HL-60 (cell line): ENCODE data around the gene OBSL1.

Experiments used
- DNase-seq, 2 experiments: peaks; one replicate each; pipeline ENCODE4 v3.0.0-alpha.2; 2010 to 2020; ENCODE audit warnings: low read depth in 1 of 2, low spot score in 1 of 2
- H3K27ac ChIP-seq: fragments of 250-450 bp; sonication (Bioruptor Pico); replicated peaks from 2 replicates; pipeline ENCODE4 v1.5.1; 2020; ENCODE audit warnings: mild to moderate bottlenecking, moderate library complexity
- H3K27me3 ChIP-seq: fragments of 250-450 bp; sonication (Bioruptor Pico); 2 replicates; pipeline ENCODE4 v1.5.1; 2021; ENCODE audit warnings: mild to moderate bottlenecking, moderate library complexity; ENCODE audit not compliant: insufficient read depth, poor library complexity, severe bottlenecking
- H3K4me3 ChIP-seq: replicated peaks from 2 replicates; pipeline ENCODE4 v1.5.1; 2011; ENCODE audit warnings: mild to moderate bottlenecking, control low read depth, low read length; ENCODE audit not compliant: insufficient read depth
- GABPA ChIP-seq: IDR thresholded peaks from 2 replicates; pipeline ENCODE4 v1.6.1; 2012; ENCODE audit warnings: low read depth
- POLR2AphosphoS5 ChIP-seq: IDR thresholded peaks from 2 replicates; pipeline ENCODE4 v1.6.1; 2012; ENCODE audit warnings: low read depth
- SPI1 ChIP-seq: IDR thresholded peaks from 2 replicates; pipeline ENCODE4 v1.6.1; 2012; ENCODE audit warnings: low read depth, mild to moderate bottlenecking, borderline replicate concordance
- TF ChIP-seq, protein P1 (sequence below): IDR thresholded peaks from one replicate; pipeline ENCODE4 v1.5.1; 2011; ENCODE audit warnings: low read length, control low read depth, inconsistent platforms; ENCODE audit not compliant: insufficient read depth
- TF ChIP-seq, protein P2 (sequence below): IDR thresholded peaks from 2 replicates; pipeline ENCODE4 v1.6.1; 2012; ENCODE audit warnings: low read depth; ENCODE audit not compliant: insufficient replicate concordance

The OBSL1 gene

DNA sequence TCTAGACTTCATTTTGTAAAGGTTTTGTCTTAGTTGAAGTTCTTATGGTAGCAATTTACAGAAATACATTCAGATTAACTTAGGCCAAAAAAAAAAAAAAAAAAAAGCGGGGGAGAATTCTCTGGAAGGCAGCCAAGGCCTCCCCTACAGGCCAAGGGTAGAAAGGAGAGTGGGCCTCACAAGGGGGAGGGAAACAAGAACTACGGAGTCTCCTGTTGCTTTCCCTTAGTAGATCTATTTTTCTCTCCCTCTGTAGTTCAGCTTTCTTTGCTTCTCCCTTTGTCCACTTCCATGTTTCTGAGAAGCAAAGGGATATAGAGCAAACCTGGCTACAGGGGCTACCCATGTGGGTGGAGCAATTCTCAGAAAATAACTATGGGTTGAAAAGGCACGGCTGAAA is 23.9 kb upstream of the OBSL1 start:
- peak overlapping the region; percentile 52 for H3K27ac ChIP-seq
- peak in 1 of 2 experiments; percentile 45 for DNase-seq
- no peak overlapping the region for H3K4me3 ChIP-seq
- no peaks in the 10 kb centered on the region for H3K27me3 ChIP-seq
- TF ChIP-seq, protein P1, sequence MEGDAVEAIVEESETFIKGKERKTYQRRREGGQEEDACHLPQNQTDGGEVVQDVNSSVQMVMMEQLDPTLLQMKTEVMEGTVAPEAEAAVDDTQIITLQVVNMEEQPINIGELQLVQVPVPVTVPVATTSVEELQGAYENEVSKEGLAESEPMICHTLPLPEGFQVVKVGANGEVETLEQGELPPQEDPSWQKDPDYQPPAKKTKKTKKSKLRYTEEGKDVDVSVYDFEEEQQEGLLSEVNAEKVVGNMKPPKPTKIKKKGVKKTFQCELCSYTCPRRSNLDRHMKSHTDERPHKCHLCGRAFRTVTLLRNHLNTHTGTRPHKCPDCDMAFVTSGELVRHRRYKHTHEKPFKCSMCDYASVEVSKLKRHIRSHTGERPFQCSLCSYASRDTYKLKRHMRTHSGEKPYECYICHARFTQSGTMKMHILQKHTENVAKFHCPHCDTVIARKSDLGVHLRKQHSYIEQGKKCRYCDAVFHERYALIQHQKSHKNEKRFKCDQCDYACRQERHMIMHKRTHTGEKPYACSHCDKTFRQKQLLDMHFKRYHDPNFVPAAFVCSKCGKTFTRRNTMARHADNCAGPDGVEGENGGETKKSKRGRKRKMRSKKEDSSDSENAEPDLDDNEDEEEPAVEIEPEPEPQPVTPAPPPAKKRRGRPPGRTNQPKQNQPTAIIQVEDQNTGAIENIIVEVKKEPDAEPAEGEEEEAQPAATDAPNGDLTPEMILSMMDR: no peak
- TF ChIP-seq POLR2AphosphoS5: peak; percentile 37; the same call in 1 of the 2 replicates

DNA sequence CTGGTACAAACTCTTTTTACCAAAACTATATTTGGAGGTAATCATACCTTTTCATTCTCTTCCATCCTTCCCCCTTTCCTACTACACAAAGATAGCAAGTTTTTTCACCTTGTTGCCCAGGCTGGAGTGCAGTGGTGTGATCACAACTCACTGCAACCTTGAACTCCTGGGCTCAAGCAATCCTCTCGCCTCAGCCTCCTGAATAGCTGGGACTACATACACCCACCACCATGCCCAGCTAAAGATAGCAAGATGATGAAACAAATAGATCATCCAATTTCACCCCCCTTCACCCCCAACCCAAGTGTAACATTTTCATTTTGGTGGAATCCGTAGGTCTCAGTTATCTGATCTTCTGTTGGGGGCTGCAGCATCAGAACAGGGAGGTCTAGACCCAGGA is 21.8 kb upstream of the OBSL1 start:
- H3K27me3 ChIP-seq: no peaks in the 10 kb centered on the region
- DNase-seq: no peak
- H3K4me3 ChIP-seq: no peak overlapping the region
- no peak overlapping the region for H3K27ac ChIP-seq
- TF ChIP-seq POLR2AphosphoS5: no peak
- TF ChIP-seq, protein P1: no peak
- TF ChIP-seq SPI1: no peak
- TF ChIP-seq, protein P2, sequence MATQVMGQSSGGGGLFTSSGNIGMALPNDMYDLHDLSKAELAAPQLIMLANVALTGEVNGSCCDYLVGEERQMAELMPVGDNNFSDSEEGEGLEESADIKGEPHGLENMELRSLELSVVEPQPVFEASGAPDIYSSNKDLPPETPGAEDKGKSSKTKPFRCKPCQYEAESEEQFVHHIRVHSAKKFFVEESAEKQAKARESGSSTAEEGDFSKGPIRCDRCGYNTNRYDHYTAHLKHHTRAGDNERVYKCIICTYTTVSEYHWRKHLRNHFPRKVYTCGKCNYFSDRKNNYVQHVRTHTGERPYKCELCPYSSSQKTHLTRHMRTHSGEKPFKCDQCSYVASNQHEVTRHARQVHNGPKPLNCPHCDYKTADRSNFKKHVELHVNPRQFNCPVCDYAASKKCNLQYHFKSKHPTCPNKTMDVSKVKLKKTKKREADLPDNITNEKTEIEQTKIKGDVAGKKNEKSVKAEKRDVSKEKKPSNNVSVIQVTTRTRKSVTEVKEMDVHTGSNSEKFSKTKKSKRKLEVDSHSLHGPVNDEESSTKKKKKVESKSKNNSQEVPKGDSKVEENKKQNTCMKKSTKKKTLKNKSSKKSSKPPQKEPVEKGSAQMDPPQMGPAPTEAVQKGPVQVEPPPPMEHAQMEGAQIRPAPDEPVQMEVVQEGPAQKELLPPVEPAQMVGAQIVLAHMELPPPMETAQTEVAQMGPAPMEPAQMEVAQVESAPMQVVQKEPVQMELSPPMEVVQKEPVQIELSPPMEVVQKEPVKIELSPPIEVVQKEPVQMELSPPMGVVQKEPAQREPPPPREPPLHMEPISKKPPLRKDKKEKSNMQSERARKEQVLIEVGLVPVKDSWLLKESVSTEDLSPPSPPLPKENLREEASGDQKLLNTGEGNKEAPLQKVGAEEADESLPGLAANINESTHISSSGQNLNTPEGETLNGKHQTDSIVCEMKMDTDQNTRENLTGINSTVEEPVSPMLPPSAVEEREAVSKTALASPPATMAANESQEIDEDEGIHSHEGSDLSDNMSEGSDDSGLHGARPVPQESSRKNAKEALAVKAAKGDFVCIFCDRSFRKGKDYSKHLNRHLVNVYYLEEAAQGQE: no peak
- no peak for TF ChIP-seq GABPA

DNA sequence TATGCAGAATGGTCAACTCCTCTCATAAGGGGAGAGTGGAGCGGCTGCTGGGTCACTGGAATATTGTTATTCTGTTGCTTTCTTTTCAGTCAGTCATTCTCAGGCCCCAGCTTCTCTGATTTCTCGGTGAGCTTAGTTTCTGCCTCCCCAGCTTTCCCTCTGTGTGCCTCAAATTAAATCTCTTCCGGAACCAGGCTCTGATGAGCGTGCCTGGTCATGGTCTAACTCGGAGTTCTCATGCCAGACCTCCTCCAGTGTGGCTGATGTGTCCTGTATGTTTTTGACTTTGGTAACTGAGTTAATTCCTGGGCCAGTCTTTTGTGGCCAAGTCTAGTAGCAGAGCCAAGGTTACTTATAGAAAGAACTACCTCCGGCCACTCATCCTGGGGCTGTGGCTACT is 21.4 kb upstream of the OBSL1 start:
- DNase-seq: no peak
- Histone ChIP-seq H3K27ac (no peak overlapping the region), H3K4me3 (no peak overlapping the region), H3K27me3 (no peaks in the 10 kb centered on the region)
- TF ChIP-seq GABPA: no peak
- TF ChIP-seq SPI1: no peak
- TF ChIP-seq POLR2AphosphoS5: no peak
- TF ChIP-seq, protein P1: no peak
- TF ChIP-seq, protein P2: no peak

DNA sequence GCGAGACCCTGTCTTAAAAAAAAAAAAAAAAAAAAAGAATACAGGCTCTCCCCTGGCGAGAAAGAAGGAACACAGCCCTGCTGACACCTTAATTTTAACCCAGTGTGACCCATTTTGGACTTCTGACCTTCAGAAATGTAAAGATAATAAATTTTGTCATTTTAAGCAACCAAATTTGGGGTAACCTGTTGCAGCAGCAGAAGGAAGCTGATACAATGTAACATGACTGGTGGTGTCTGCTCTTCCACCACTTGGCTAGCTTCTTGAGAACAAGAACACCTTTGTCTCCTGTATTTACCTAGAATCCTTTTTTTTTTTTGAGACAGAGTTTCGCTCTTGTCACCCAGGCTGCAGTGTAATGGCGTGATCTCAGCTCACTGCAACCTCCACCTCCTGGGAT is 19.8 kb upstream of the OBSL1 start:
- DNase-seq: no peak
- H3K27me3 ChIP-seq: no peaks in the 10 kb centered on the region
- no peak overlapping the region for H3K4me3 ChIP-seq
- no peak overlapping the region for H3K27ac ChIP-seq
- TF ChIP-seq POLR2AphosphoS5 (no peak), GABPA (no peak), SPI1 (no peak)
- TF ChIP-seq, protein P1: no peak
- TF ChIP-seq, protein P2: no peak
